Stimulated activated effector memory CD8-positive, alpha-beta T cell treated with anti-CD3 and anti-CD28 coated beads, Interleukin-12 subunit alpha, Interleukin-12 subunit beta, amount 100 ng/mL, for 72 hours (primary cell): Measurements from ENCODE around the gene USP38.
"Not testable (repeated sequence)": the region's sequence is repeated elsewhere in the genome, so short reads cannot be mapped to it uniquely, and the experiment has no call there.

ENCODE experiments used
- ATAC-seq: fragments of 150-1000 bp; cut with Tn5 transposase; 2 replicates; pipeline ENCODE4 v1.10.0; 2021
- DNase-seq, 2 donors: peaks; one replicate each; pipeline ENCODE4 v3.0.0; 2021 to 2022; ENCODE audit warnings: low spot score in 2 of 2
- H3K27ac Mint-ChIP-seq: one replicate; pipeline ENCODE4 v1.8.0; 2022; ENCODE audit warnings: mild to moderate bottlenecking, mixed read lengths
- H3K36me3 Mint-ChIP-seq: one replicate; pipeline ENCODE4 v1.8.0; 2022; ENCODE audit warnings: mild to moderate bottlenecking, mixed read lengths
- H3K4me1 Mint-ChIP-seq: one replicate; pipeline ENCODE4 v1.8.0; 2022; ENCODE audit warnings: mixed read lengths
- H3K4me3 Mint-ChIP-seq: one replicate; pipeline ENCODE4 v1.8.0; 2022; ENCODE audit warnings: mild to moderate bottlenecking, mixed read lengths
- H3K9me3 Mint-ChIP-seq: one replicate; pipeline ENCODE4 v1.8.0; 2022; ENCODE audit warnings: mixed read lengths

Gene USP38, protein sequence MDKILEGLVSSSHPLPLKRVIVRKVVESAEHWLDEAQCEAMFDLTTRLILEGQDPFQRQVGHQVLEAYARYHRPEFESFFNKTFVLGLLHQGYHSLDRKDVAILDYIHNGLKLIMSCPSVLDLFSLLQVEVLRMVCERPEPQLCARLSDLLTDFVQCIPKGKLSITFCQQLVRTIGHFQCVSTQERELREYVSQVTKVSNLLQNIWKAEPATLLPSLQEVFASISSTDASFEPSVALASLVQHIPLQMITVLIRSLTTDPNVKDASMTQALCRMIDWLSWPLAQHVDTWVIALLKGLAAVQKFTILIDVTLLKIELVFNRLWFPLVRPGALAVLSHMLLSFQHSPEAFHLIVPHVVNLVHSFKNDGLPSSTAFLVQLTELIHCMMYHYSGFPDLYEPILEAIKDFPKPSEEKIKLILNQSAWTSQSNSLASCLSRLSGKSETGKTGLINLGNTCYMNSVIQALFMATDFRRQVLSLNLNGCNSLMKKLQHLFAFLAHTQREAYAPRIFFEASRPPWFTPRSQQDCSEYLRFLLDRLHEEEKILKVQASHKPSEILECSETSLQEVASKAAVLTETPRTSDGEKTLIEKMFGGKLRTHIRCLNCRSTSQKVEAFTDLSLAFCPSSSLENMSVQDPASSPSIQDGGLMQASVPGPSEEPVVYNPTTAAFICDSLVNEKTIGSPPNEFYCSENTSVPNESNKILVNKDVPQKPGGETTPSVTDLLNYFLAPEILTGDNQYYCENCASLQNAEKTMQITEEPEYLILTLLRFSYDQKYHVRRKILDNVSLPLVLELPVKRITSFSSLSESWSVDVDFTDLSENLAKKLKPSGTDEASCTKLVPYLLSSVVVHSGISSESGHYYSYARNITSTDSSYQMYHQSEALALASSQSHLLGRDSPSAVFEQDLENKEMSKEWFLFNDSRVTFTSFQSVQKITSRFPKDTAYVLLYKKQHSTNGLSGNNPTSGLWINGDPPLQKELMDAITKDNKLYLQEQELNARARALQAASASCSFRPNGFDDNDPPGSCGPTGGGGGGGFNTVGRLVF

GRCh38 chr4:143184503-143185252, at the start of gene USP38:
TSS of gene USP38 (plus strand) at chr4:143184917. CDS start at chr4:143185451, 534 bp downstream.
- H3K4me3 Mint-ChIP-seq, result peak within 1 kb of the TSS; percentile 85
- H3K4me1 Mint-ChIP-seq, result peaks cover 31% of the 10 kb centered on the region
- H3K36me3 Mint-ChIP-seq, result peaks cover 34% of the 10 kb centered on the region
- peak; percentile 66 to 91 for DNase-seq
- peak; percentile 96 for ATAC-seq
- peak within 1 kb of the TSS; percentile 97 for H3K27ac Mint-ChIP-seq
- H3K9me3 Mint-ChIP-seq, result no peaks in the 10 kb centered on the region

- no peaks in the 10 kb centered on the region for H3K4me1 Mint-ChIP-seq
- no peaks in the 10 kb centered on the region for H3K9me3 Mint-ChIP-seq
- ATAC-seq (no peak), DNase-seq (no peak)
- no peak overlapping the region for H3K4me3 Mint-ChIP-seq
- no peak overlapping the region for H3K27ac Mint-ChIP-seq
- H3K36me3 Mint-ChIP-seq, result no peaks in the 10 kb centered on the region
Observed at GRCh38 chr4:143135358-143135757, 49.4 kb upstream of the USP38 start.

- no peak for ATAC-seq
- no peak overlapping the region for H3K4me3 Mint-ChIP-seq
- DNase-seq, result no peak
- H3K27ac Mint-ChIP-seq, result no peak overlapping the region
- H3K9me3 Mint-ChIP-seq, result peaks cover 16% of the 10 kb centered on the region
- no peaks in the 10 kb centered on the region for H3K4me1 Mint-ChIP-seq
- no peaks in the 10 kb centered on the region for H3K36me3 Mint-ChIP-seq
Observed at GRCh38 chr4:143140696-143141095, 44.0 kb upstream of the USP38 start.

DNA sequence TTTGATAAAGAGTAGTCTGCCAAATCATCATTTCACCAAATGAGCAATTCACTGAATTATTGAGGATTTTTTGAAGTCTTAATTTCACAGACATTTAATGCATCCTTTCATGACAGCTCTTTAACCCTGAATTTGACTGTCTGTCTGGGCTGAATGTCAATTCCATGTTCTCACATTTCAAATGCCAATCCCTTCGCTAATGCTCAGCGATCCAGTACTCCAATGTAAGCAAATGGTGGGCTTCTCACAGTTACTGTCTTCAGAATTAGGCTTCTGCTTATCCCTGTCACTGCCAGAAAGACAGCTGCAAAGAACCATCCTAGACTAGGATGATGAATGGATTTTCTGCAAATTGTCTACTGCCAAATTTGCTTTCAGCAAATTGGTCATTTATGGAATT, 36.2 kb upstream of the USP38 start:
- no peaks in the 10 kb centered on the region for H3K36me3 Mint-ChIP-seq
- no peak for DNase-seq
- peaks cover 49% of the 10 kb centered on the region for H3K9me3 Mint-ChIP-seq
- no peak overlapping the region for H3K27ac Mint-ChIP-seq
- H3K4me3 Mint-ChIP-seq, result no peak overlapping the region
- ATAC-seq, result no peak
- H3K4me1 Mint-ChIP-seq, result no peaks in the 10 kb centered on the region

GRCh38 chr4:143156853-143157252, 27.9 kb upstream of the USP38 start:
- no peak overlapping the region for H3K4me3 Mint-ChIP-seq
- H3K36me3 Mint-ChIP-seq, result no peaks in the 10 kb centered on the region
- no peak overlapping the region for H3K27ac Mint-ChIP-seq
- H3K9me3 Mint-ChIP-seq, result peaks cover 29% of the 10 kb centered on the region
- H3K4me1 Mint-ChIP-seq, result no peaks in the 10 kb centered on the region
- DNase-seq (no peak), ATAC-seq (no peak)

DNA sequence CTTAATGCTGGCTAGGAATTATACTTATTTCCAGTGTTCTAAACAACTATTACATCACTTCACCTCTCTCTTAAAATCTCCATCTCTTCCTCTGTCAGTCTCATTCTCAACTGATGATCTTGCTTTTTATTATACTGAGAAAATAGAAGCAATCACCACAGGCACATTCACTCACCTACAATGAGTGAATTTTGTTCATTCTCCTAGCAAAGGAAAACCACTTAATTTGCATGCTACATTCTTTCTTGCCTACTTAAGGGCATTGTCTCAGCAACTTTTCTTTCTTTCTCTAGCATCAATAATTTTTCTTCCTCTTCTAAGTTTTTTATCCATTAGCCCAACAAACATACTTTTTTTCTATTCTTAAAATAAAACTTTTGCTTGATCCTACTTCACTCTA, 21.1 kb upstream of the USP38 start:
- ATAC-seq, result no peak
- DNase-seq, result no peak
- Mint-ChIP-seq H3K27ac (no peak overlapping the region), H3K9me3 (peaks cover 3% of the 10 kb centered on the region), H3K4me1 (no peaks in the 10 kb centered on the region), H3K36me3 (no peaks in the 10 kb centered on the region), H3K4me3 (no peak overlapping the region)

GRCh38 chr4:143166722-143167121, 18.0 kb upstream of the USP38 start:
- H3K27ac Mint-ChIP-seq, H3K9me3 Mint-ChIP-seq, ATAC-seq, H3K4me3 Mint-ChIP-seq, H3K36me3 Mint-ChIP-seq, H3K4me1 Mint-ChIP-seq, DNase-seq: not testable (repeated sequence)

GRCh38 chr4:143178923-143179322, 5.8 kb upstream of the USP38 start:
- no peak for DNase-seq
- H3K27ac Mint-ChIP-seq, result no peak overlapping the region
- H3K4me1 Mint-ChIP-seq, result peaks cover 7% of the 10 kb centered on the region
- no peak for ATAC-seq
- H3K4me3 Mint-ChIP-seq, result no peak overlapping the region
- peaks cover 2% of the 10 kb centered on the region for H3K9me3 Mint-ChIP-seq
- peaks cover 4% of the 10 kb centered on the region for H3K36me3 Mint-ChIP-seq

- Mint-ChIP-seq H3K4me3 (peak overlapping the region; percentile 85), H3K4me1 (peaks cover 21% of the 10 kb centered on the region), H3K27ac (peak overlapping the region; percentile 97), H3K9me3 (no peaks in the 10 kb centered on the region), H3K36me3 (peaks cover 24% of the 10 kb centered on the region)
- DNase-seq (no peak), ATAC-seq (no peak)
Observed at GRCh38 chr4:143183513-143184216, 1.1 kb upstream of the USP38 start.

DNA sequence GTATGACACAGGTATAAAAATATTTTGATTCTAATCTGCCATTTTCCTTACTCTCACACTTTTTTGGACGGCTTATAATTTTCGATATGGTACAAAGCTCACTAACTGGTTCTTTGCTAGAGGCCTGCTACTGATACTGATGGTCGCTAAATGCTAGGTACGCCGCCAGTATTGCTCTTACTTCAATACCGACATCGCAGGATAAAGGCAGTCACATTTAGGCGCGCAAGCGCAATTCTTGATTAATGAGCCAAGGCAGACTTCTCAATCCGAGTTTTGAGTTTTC, 557 bp upstream of the USP38 start:
- ATAC-seq (peak; percentile 27), DNase-seq (no peak)
- H3K4me3 Mint-ChIP-seq, result peak overlapping the region; percentile 85
- peaks cover 29% of the 10 kb centered on the region for H3K36me3 Mint-ChIP-seq
- H3K9me3 Mint-ChIP-seq, result no peaks in the 10 kb centered on the region
- H3K27ac Mint-ChIP-seq, result peak overlapping the region; percentile 97
- peaks cover 26% of the 10 kb centered on the region for H3K4me1 Mint-ChIP-seq

DNA sequence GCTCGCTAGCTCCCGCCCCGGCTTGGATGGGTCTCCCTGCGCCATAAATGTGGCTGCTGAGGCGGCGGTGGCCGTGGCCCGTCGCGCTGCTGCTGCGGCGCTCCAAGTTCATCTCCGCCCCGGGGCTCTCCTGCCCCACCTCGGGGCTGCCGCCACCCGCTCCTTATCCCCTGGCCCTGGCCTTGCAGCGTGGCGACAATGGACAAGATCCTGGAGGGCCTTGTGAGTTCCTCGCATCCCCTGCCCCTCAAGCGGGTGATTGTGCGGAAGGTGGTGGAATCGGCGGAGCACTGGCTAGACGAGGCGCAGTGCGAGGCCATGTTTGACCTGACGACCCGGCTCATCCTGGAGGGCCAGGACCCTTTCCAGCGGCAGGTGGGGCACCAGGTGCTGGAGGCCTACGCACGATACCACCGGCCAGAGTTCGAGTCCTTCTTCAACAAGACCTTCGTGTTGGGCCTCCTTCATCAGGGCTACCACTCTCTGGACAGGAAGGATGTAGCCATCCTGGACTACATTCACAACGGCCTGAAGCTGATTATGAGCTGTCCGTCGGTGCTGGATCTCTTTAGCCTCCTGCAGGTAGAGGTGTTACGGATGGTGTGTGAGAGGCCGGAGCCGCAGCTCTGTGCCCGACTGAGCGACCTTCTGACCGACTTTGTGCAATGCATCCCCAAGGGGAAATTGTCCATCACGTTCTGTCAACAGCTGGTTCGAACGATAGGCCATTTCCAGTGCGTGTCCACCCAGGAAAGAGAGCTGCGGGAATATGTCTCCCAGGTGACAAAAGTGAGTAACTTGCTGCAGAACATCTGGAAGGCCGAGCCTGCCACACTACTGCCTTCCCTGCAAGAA, 763 bp downstream of the USP38 start:
- Mint-ChIP-seq H3K4me3 (peak overlapping the region; percentile 85), H3K9me3 (no peaks in the 10 kb centered on the region), H3K4me1 (peaks cover 36% of the 10 kb centered on the region), H3K27ac (peak overlapping the region; percentile 97), H3K36me3 (peaks cover 42% of the 10 kb centered on the region)
- ATAC-seq, result peak; percentile 44
- DNase-seq, result peak in 1 of 2 donors; percentile 4

- Mint-ChIP-seq H3K27ac (peak overlapping the region; percentile 97), H3K4me3 (peak overlapping the region; percentile 85), H3K36me3 (peaks cover 49% of the 10 kb centered on the region), H3K9me3 (no peaks in the 10 kb centered on the region), H3K4me1 (peaks cover 36% of the 10 kb centered on the region)
- DNase-seq (no peak), ATAC-seq (no peak)
Observed at GRCh38 chr4:143186212-143186611, 1.5 kb downstream of the USP38 start.

DNA sequence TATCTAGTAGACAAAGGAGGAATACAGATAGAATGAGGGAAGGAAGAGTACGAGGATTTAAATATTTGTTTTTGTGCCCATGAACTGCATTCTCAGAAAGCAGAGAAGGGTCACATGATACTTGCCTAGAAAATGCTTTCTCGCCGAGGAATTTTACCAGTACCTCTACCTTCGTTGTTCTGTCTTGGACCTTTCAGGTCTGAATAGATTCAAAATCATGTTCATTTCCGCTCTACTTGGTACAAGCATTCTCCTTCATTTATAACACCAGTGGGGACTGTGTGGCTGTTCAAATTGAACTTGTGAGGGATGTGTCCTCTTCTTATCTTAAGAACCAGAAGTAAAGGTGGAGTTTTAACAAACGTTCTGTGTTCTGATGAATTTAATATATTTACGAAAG, 1.9 kb downstream of the USP38 start:
- Mint-ChIP-seq H3K27ac (peak overlapping the region; percentile 97), H3K4me1 (peaks cover 36% of the 10 kb centered on the region), H3K36me3 (peaks cover 54% of the 10 kb centered on the region), H3K9me3 (no peaks in the 10 kb centered on the region), H3K4me3 (peak overlapping the region; percentile 85)
- no peak for ATAC-seq
- DNase-seq, result no peak
